SH-SY5Y (cell line): ENCODE measurements around the gene SCP2.

Experiments used
- GATA2 ChIP-seq: IDR thresholded peaks from 2 replicates; pipeline ENCODE4 v1.6.1; 2011; ENCODE audit warnings: mild to moderate bottlenecking, low read depth, low read length
- GATA3 ChIP-seq: IDR thresholded peaks from 2 replicates; pipeline ENCODE4 v1.6.1; 2011; ENCODE audit warnings: low read depth, mild to moderate bottlenecking, low read length, moderate library complexity

DNA sequence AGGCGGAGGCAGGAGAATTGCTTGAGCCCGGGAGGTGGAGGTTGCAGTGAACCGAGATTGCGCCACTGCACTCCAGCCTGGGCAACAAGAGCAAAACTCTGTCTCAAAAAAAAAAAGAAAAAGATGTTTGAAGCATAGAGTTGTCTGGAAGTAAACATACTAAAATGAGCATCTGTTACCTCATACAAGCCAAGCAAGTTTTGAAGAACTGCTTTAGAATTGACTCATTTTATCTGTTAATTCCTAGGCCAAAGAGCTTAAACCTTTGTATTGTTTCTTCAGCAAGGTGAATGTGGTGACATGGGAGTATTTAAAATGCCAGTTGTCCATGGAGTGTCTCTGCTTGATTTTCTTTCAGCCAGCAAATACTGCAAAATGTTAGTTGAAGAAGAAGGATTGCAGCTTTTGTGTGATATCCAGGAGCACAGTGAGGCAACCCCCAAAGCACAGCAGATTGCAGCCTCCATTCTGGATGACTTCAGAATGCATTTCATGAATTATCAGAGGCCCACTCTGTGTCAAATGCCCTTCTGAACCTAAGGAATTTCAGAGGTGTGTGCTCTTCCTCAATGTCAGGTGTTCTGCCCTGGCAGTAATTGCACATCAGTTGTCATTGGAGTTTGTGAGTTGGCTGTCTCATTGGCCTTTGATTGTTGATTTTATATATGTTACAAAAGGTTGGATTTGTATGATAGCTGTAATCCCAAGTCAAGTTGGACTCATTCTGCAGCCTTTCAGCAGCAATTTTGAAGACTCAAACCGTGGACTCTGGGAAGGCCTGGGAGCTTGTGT is 34.5 kb upstream of the SCP2 start:
- TF ChIP-seq GATA2 (no peak), GATA3 (no peak)
